Vagina (tissue), 2 donors: ENCODE measurements around the gene INPP4B.

Source experiments
- CTCF ChIP-seq, 3 experiments: fragments of 450-650 bp in 2 of 3; fragments of 200-600 bp in 1 of 3; sonication (generic) in 1 of 3; IDR thresholded peaks; one replicate each; pipeline ENCODE4 v1.5.1; 2017 to 2019; ENCODE audit warnings: antibody characterized with exemption in 3 of 3, mild to moderate bottlenecking in 2 of 3, moderate library complexity in 2 of 3
- POLR2A ChIP-seq, 2 donors: fragments of 450-650 bp; IDR thresholded peaks; one replicate each; pipeline ENCODE4 v1.6.1; 2017; ENCODE audit warnings: antibody characterized with exemption in 2 of 2, mild to moderate bottlenecking in 2 of 2, moderate library complexity in 2 of 2
- POLR2AphosphoS5 ChIP-seq, 2 donors: sonication (generic); formaldehyde crosslinking; IDR thresholded peaks; one replicate each; pipeline ENCODE4 v1.9.0; 2017; ENCODE audit warnings: antibody characterized with exemption in 2 of 2, mild to moderate bottlenecking in 2 of 2, low read depth in 1 of 2; ENCODE audit not compliant: insufficient read depth in 1 of 2

DNA sequence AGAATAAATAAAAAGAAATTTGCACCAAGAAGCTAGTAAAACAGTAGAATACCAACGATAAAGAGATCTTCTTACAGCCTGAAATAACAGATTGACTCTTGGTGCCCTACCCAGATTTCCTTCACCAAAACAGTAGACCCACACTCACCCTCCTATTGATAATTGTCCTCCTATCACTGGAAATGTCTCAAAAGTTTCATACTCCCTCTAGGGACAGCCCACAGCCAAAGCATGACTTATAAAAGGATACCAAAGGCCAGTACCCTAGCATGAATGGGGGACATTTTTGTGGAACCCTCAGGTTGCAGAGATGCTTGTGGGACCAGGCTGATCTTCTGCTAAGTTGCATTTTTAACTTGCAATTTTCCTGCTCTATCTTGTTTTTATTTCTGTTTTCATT is 104.1 kb downstream of the INPP4B start:
- TF ChIP-seq CTCF (IDR thresholded peaks at IDR 0.05) (no peak), POLR2A (IDR thresholded peaks at IDR 0.05) (no peak), POLR2AphosphoS5 (IDR thresholded peaks at IDR 0.05; ENCODE audit: insufficient read depth in 1 of 2, low read depth in 1 of 2) (no peak)
